Stimulated activated effector memory CD8-positive, alpha-beta T cell treated with anti-CD3 and anti-CD28 coated beads, Interleukin-12 subunit alpha, Interleukin-12 subunit beta, amount 100 ng/mL, for 72 hours (primary cell): Measurements from ENCODE around the gene SPACA6.
A peak's percentile ranks its signal among the peaks of the same experiment; 100 is the strongest.

Experiments used
- ATAC-seq: fragments of 150-1000 bp; cut with Tn5 transposase; 2 replicates; pipeline ENCODE4 v1.10.0; 2021
- DNase-seq, 2 donors: peaks; one replicate each; pipeline ENCODE4 v3.0.0; 2021 to 2022; ENCODE audit warnings: low spot score in 2 of 2
- H3K27ac Mint-ChIP-seq: one replicate; pipeline ENCODE4 v1.8.0; 2022; ENCODE audit warnings: mild to moderate bottlenecking, mixed read lengths
- H3K36me3 Mint-ChIP-seq: one replicate; pipeline ENCODE4 v1.8.0; 2022; ENCODE audit warnings: mild to moderate bottlenecking, mixed read lengths
- H3K4me1 Mint-ChIP-seq: one replicate; pipeline ENCODE4 v1.8.0; 2022; ENCODE audit warnings: mixed read lengths
- H3K4me3 Mint-ChIP-seq: one replicate; pipeline ENCODE4 v1.8.0; 2022; ENCODE audit warnings: mild to moderate bottlenecking, mixed read lengths
- H3K9me3 Mint-ChIP-seq: one replicate; pipeline ENCODE4 v1.8.0; 2022; ENCODE audit warnings: mixed read lengths

The SPACA6 gene

GRCh38 chr19:51695702-51696315 lies 2.7 kb downstream of the SPACA6 start:
- ATAC-seq (no peak), DNase-seq (peak in 1 of 2 donors; percentile 38)
- Mint-ChIP-seq H3K4me1 (peaks cover 18% of the 10 kb centered on the region), H3K9me3 (no peaks in the 10 kb centered on the region), H3K36me3 (no peaks in the 10 kb centered on the region), H3K4me3 (no peak overlapping the region), H3K27ac (no peak overlapping the region)

- ATAC-seq: no peak
- no peak for DNase-seq
- no peaks in the 10 kb centered on the region for H3K36me3 Mint-ChIP-seq
These were observed 3.5 kb downstream of the SPACA6 start for GRCh38 chr19:51696606-51697005.

GRCh38 chr19:51697169-51697776 lies 4.1 kb downstream of the SPACA6 start:
- Mint-ChIP-seq H3K36me3 (no peaks in the 10 kb centered on the region), H3K4me3 (no peak overlapping the region), H3K27ac (no peak overlapping the region), H3K4me1 (peaks cover 9% of the 10 kb centered on the region), H3K9me3 (no peaks in the 10 kb centered on the region)
- ATAC-seq (no peak), DNase-seq (no peak)

More at GRCh38 chr19:51696606-51697005, 3.5 kb downstream of the SPACA6 start:
- H3K9me3 Mint-ChIP-seq: no peaks in the 10 kb centered on the region
- H3K27ac Mint-ChIP-seq: no peak overlapping the region
- H3K4me1 Mint-ChIP-seq: peaks cover 12% of the 10 kb centered on the region
- H3K4me3 Mint-ChIP-seq: no peak overlapping the region

DNA sequence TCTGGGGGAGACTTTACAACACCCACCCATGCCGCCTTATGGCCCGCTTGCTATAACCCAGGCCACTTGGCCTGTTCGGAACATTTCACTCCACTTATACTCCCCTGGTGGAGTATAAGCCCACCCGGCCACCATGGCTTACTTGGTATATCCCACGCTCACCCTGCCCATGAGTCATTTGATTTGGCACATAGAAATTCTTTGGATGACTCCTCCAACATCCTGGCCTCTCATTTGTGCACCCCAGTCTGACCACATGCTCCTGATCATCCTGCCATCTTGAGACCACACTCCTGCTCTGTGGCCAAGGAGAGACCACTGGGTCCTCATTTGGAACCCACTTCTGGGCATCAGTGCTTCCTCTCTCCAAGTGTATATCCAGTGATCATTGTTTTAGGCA lies 5.2 kb downstream of the SPACA6 start:
- Mint-ChIP-seq H3K9me3 (no peaks in the 10 kb centered on the region), H3K4me3 (no peak overlapping the region), H3K27ac (no peak overlapping the region), H3K36me3 (no peaks in the 10 kb centered on the region), H3K4me1 (peaks cover 19% of the 10 kb centered on the region)
- ATAC-seq (no peak), DNase-seq (no peak)

- peaks cover 18% of the 10 kb centered on the region for H3K4me1 Mint-ChIP-seq
- no peak overlapping the region for H3K4me3 Mint-ChIP-seq
- no peak overlapping the region for H3K27ac Mint-ChIP-seq
- DNase-seq: no peak
- H3K9me3 Mint-ChIP-seq: no peaks in the 10 kb centered on the region
- ATAC-seq: no peak
- H3K36me3 Mint-ChIP-seq: no peaks in the 10 kb centered on the region
These were observed 6.0 kb downstream of the SPACA6 start for GRCh38 chr19:51699170-51699569.

DNA sequence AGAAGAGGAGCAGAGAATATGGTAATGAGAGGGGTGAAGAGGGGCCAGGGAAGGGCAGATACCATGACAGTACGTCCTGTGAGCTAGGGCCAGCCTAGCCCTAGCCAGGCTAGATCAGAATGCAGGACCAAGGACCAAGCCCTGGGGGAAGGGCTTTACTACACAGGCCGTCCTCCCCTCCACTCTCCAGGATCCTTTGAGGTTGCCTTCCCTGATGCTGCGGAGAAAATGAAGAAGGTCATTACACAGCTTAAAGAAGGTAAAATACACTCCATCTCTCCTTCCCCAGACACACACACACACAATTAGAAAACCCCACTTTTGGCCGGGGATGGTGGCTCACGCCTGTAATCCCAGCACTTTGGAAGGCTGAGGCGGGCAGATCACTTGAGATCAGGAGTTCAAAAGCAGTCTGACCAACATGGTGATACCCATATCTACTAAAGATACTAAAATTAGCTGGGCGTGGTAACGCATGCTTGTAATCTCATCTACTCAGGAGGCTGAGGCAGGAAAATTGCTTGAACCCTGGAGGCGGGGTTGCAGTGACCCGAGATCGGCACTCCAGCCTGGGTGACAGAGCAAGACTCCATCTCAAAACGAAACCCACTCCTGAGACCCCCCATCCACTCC lies 8.5 kb downstream of the SPACA6 start:
- Mint-ChIP-seq H3K4me1 (peaks cover 36% of the 10 kb centered on the region), H3K4me3 (no peak overlapping the region), H3K27ac (no peak overlapping the region), H3K9me3 (no peaks in the 10 kb centered on the region), H3K36me3 (peaks cover 19% of the 10 kb centered on the region)
- DNase-seq: no peak
- no peak for ATAC-seq

GRCh38 chr19:51702103-51702824 lies 9.1 kb downstream of the SPACA6 start:
- Mint-ChIP-seq H3K36me3 (peaks cover 25% of the 10 kb centered on the region), H3K4me3 (peak overlapping the region; percentile 79), H3K9me3 (no peaks in the 10 kb centered on the region), H3K27ac (peak overlapping the region; percentile 93), H3K4me1 (peaks cover 36% of the 10 kb centered on the region)
- ATAC-seq: no peak
- DNase-seq: no peak

- H3K27ac Mint-ChIP-seq: peak overlapping the region; percentile 93
- peak overlapping the region; percentile 79 for H3K4me3 Mint-ChIP-seq
- peaks cover 36% of the 10 kb centered on the region for H3K4me1 Mint-ChIP-seq
- DNase-seq (no peak), ATAC-seq (no peak)
- H3K9me3 Mint-ChIP-seq: no peaks in the 10 kb centered on the region
- H3K36me3 Mint-ChIP-seq: peaks cover 29% of the 10 kb centered on the region
These were observed 9.9 kb downstream of the SPACA6 start for GRCh38 chr19:51702825-51703574.

- H3K9me3 Mint-ChIP-seq: no peaks in the 10 kb centered on the region
- H3K36me3 Mint-ChIP-seq: peaks cover 29% of the 10 kb centered on the region
- peak overlapping the region; percentile 93 for H3K27ac Mint-ChIP-seq
- peak overlapping the region; percentile 79 for H3K4me3 Mint-ChIP-seq
- DNase-seq (peak; percentile 90 to 98), ATAC-seq (peak; percentile 96)
- H3K4me1 Mint-ChIP-seq: peaks cover 36% of the 10 kb centered on the region
These were observed 10.7 kb downstream of the SPACA6 start for GRCh38 chr19:51703575-51704515.

GRCh38 chr19:51704626-51705025 lies 11.5 kb downstream of the SPACA6 start:
- no peaks in the 10 kb centered on the region for H3K9me3 Mint-ChIP-seq
- no peak for ATAC-seq
- peak overlapping the region; percentile 93 for H3K27ac Mint-ChIP-seq
- peaks cover 36% of the 10 kb centered on the region for H3K4me1 Mint-ChIP-seq
- peaks cover 29% of the 10 kb centered on the region for H3K36me3 Mint-ChIP-seq
- H3K4me3 Mint-ChIP-seq: peak overlapping the region; percentile 79
- DNase-seq: no peak

DNA sequence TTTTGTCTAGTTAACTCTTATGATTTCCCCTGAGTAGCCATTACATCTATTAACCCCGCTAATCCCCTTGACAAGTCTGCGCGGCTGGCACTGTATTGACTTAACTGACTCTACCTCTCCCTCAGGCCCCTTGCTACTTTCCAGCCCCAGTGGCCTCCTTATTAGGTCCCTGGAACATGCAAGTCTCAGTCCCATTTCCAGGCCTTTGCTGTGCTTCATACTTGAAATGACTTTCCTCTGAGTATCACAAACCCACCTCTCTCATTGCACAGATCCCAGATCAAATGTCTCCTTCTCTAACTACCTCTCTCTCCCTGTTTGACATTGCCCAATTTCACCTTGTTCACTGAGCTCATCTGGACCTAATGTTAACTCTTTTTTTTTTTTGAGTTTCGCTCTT lies 13.2 kb downstream of the SPACA6 start:
- Mint-ChIP-seq H3K36me3 (peaks cover 29% of the 10 kb centered on the region), H3K4me1 (peaks cover 36% of the 10 kb centered on the region), H3K27ac (peak overlapping the region; percentile 93), H3K4me3 (peak overlapping the region; percentile 79), H3K9me3 (no peaks in the 10 kb centered on the region)
- ATAC-seq (no peak), DNase-seq (no peak)

- H3K27ac Mint-ChIP-seq: no peak overlapping the region
- ATAC-seq: no peak
These were observed 13.8 kb downstream of the SPACA6 start for GRCh38 chr19:51706885-51707284.

GRCh38 chr19:51708811-51709210 lies 15.7 kb downstream of the SPACA6 start:
- H3K36me3 Mint-ChIP-seq: peaks cover 29% of the 10 kb centered on the region
- no peaks in the 10 kb centered on the region for H3K9me3 Mint-ChIP-seq
- ATAC-seq (no peak), DNase-seq (no peak)
- H3K27ac Mint-ChIP-seq: no peak overlapping the region
- H3K4me3 Mint-ChIP-seq: no peak overlapping the region
- H3K4me1 Mint-ChIP-seq: peaks cover 20% of the 10 kb centered on the region

More at GRCh38 chr19:51706885-51707284, 13.8 kb downstream of the SPACA6 start:
- H3K4me1 Mint-ChIP-seq: peaks cover 36% of the 10 kb centered on the region
- no peak overlapping the region for H3K4me3 Mint-ChIP-seq
- peaks cover 29% of the 10 kb centered on the region for H3K36me3 Mint-ChIP-seq
- no peak for DNase-seq
- H3K9me3 Mint-ChIP-seq: no peaks in the 10 kb centered on the region

GRCh38 chr19:51709575-51709974 lies 16.4 kb downstream of the SPACA6 start:
- ATAC-seq (no peak), DNase-seq (no peak)
- H3K36me3 Mint-ChIP-seq: peaks cover 26% of the 10 kb centered on the region
- peaks cover 17% of the 10 kb centered on the region for H3K4me1 Mint-ChIP-seq
- no peak overlapping the region for H3K4me3 Mint-ChIP-seq
- H3K27ac Mint-ChIP-seq: no peak overlapping the region
- H3K9me3 Mint-ChIP-seq: no peaks in the 10 kb centered on the region
